K562 (cell line): Measurements from ENCODE around the gene LCLAT1. TPM values are rescaled to one million over a fixed set of nuclear protein-coding genes. Genes with fewer than 3 reads are reported as not detected.
A peak's percentile ranks its signal among the peaks of the same experiment; 100 is the strongest.

Source experiments
- CBFB ChIP-seq: sonication (generic); formaldehyde crosslinking; IDR thresholded peaks from 2 replicates; pipeline ENCODE4 v1.4.0; 2020; ENCODE audit warnings: mild to moderate bottlenecking, missing genetic modification reagents
- CBX3 ChIP-seq, 2 experiments: IDR thresholded peaks; 1 replicate in 1 of 2; 2 replicates in 1 of 2; pipeline ENCODE4 v1.6.1; 2012; ENCODE audit warnings: inconsistent platforms in 2 of 2, low read length in 2 of 2, borderline replicate concordance in 1 of 2, control low read depth in 1 of 2
- CCNT2 ChIP-seq: IDR thresholded peaks from 2 replicates; pipeline ENCODE4 v1.6.1; 2011; ENCODE audit warnings: borderline replicate concordance, low read depth, mild to moderate bottlenecking, moderate library complexity, mixed read lengths, low read length; ENCODE audit not compliant: insufficient read length; ENCODE audit errors: extremely low read depth
- CREBBP ChIP-seq: IDR thresholded peaks from one replicate; pipeline ENCODE4 v1.6.1; 2012; ENCODE audit warnings: low read depth, mild to moderate bottlenecking, control low read depth, inconsistent platforms, low read length
- HDAC8 ChIP-seq: fragments of 450-650 bp; IDR thresholded peaks from 2 replicates; pipeline ENCODE4 v1.6.1; 2016; ENCODE audit warnings: mild to moderate bottlenecking, missing genetic modification characterization, moderate library complexity, missing compliant biosample characterization
- HOXB6 ChIP-seq: fragments of 250-450 bp; sonication (Bioruptor Pico); IDR thresholded peaks from 2 replicates; pipeline ENCODE4 v1.5.1; 2022; ENCODE audit warnings: mild to moderate bottlenecking, borderline replicate concordance
- ILF3 ChIP-seq: fragments of 450-650 bp; IDR thresholded peaks from 2 replicates; pipeline ENCODE4 v1.6.1; 2018; ENCODE audit warnings: antibody characterized with exemption, mild to moderate bottlenecking, moderate library complexity, borderline replicate concordance
- NBN ChIP-seq: fragments of 450-650 bp; IDR thresholded peaks from 2 replicates; pipeline ENCODE4 v1.6.1; 2016; ENCODE audit warnings: low read depth, mild to moderate bottlenecking
- OTX1 ChIP-seq: fragments of 450-650 bp; formaldehyde crosslinking; IDR thresholded peaks from 2 replicates; pipeline ENCODE4 v1.4.0; 2022; ENCODE audit warnings: mild to moderate bottlenecking
- POLR2AphosphoS2 ChIP-seq: IDR thresholded peaks from 2 replicates; pipeline ENCODE4 v1.6.1; 2012; ENCODE audit warnings: low read length, improper control_type of control experiment
- RUNX1 ChIP-seq: sonication (generic); IDR thresholded peaks from 2 replicates; pipeline ENCODE4 v1.6.1; 2016; ENCODE audit warnings: antibody characterized with exemption, low read depth
- SPI1 ChIP-seq: IDR thresholded peaks from 2 replicates; pipeline ENCODE4 v1.6.1; 2011; ENCODE audit warnings: low read depth, low read length, control low read depth, borderline replicate concordance
- STAT5A ChIP-seq: IDR thresholded peaks from 2 replicates; pipeline ENCODE4 v1.6.1; 2012; ENCODE audit warnings: low read length, inconsistent platforms, borderline replicate concordance
- TAF9B ChIP-seq: fragments of 450-650 bp; IDR thresholded peaks from 2 replicates; pipeline ENCODE4 v1.6.1; 2018; ENCODE audit warnings: mild to moderate bottlenecking; ENCODE audit not compliant: partially characterized antibody
- TARDBP ChIP-seq: fragments of 450-650 bp; IDR thresholded peaks from 2 replicates; pipeline ENCODE4 v1.6.1; 2016
- TGIF2 ChIP-seq: sonication (generic); formaldehyde crosslinking; IDR thresholded peaks from 2 replicates; pipeline ENCODE4 v1.8.1; 2022; ENCODE audit warnings: mild to moderate bottlenecking, missing genetic modification reagents, moderate library complexity
- ZBED1 ChIP-seq: IDR thresholded peaks from 2 replicates; pipeline ENCODE4 v1.6.1; 2014
- ZC3H8 ChIP-seq: fragments of 450-650 bp; IDR thresholded peaks from 2 replicates; pipeline ENCODE4 v1.6.1; 2017
- ZNF280A ChIP-seq: fragments of 450-650 bp; IDR thresholded peaks from 2 replicates; pipeline ENCODE4 v1.6.1; 2018; ENCODE audit warnings: mild to moderate bottlenecking, low read depth; ENCODE audit not compliant: partially characterized antibody
- polyA plus RNA-seq, 8 experiments: library from polyadenylated mRNA; depleted of rRNA in 4 of 8; stranded (reverse) in 5 of 8; unstranded in 3 of 8; fragments of >200 nt; fragmentation: Nextera tagmentation in 2 of 8; fragmentation: Illumina TruSeq in 1 of 8; extraction: Ambion mirVana in 2 of 8; extraction: Trizol in 1 of 8; gene quantifications; 2 replicates each; pipeline versions ENCODE4 v1.2.1 to v1.2.3, GENCODE V29; 2011 to 2014; ENCODE audit warnings: inconsistent platforms in 1 of 8, missing spikeins in 1 of 8
- total RNA-seq, 7 experiments: library from RNA; depleted of rRNA in 6 of 7; stranded (reverse); fragments of >200 nt in 6 of 7; fragmentation: Illumina TruSeq in 2 of 7; extraction: Trizol in 2 of 7; gene quantifications; 2 replicates each; pipeline versions ENCODE4 v1.2.1 to v1.2.3, GENCODE V29; 2011 to 2021; ENCODE audit warnings: low replicate concordance in 1 of 7
- TF ChIP-seq, protein P1 (sequence below): sonication (generic); formaldehyde crosslinking; IDR thresholded peaks from 2 replicates; pipeline ENCODE4 v1.8.1; 2023; ENCODE audit warnings: mild to moderate bottlenecking, missing genetic modification reagents
- TF ChIP-seq, protein P2 (sequence below): fragments of 450-650 bp; IDR thresholded peaks from 2 replicates; pipeline ENCODE4 v1.6.1; 2016
- TF ChIP-seq, protein P3 (sequence below): fragments of 250-450 bp; sonication (Bioruptor Pico); IDR thresholded peaks from 2 replicates; pipeline ENCODE4 v1.4.0; 2020; ENCODE audit warnings: mild to moderate bottlenecking, moderate library complexity, borderline replicate concordance

The LCLAT1 gene
- total and polyA plus RNA-seq, 9 of the 15 experiments (the other 6 are each of a cell fraction or from before 2014, with no cell fraction given), result 8.9 to 63.3 (median 25.4) TPM

GRCh38 chr2:30661173-30662107, 214.4 kb downstream of the LCLAT1 start (continued):
- no peak for TF ChIP-seq ZNF280A
- no peak for TF ChIP-seq CCNT2
- no peak for TF ChIP-seq SPI1
- no peak for TF ChIP-seq TARDBP
- TF ChIP-seq OTX1 (CRISPR knock-in tag), result peak; percentile 92
- TF ChIP-seq CBFB (CRISPR knock-in tag), result no peak
- no peak for TF ChIP-seq HDAC8 (tag)
- TF ChIP-seq STAT5A, result peak; percentile 60; the same call in 1 of the 2 replicates
- TF ChIP-seq ZC3H8, result peak; percentile 97
- no peak for TF ChIP-seq RUNX1
- TF ChIP-seq CBX3 (IDR thresholded peaks at IDR 0.05; ENCODE audit: borderline replicate concordance in 1 of 2, low read length in 2 of 2), result peak in 1 of 2 experiments; percentile 28; a peak in 1 of 3 replicates
- TF ChIP-seq HOXB6 (CRISPR knock-in tag), result peak; percentile 96
- no peak for TF ChIP-seq NBN
- no peak for TF ChIP-seq CREBBP
- peak; percentile 55 for TF ChIP-seq TAF9B
- TF ChIP-seq, protein P1, sequence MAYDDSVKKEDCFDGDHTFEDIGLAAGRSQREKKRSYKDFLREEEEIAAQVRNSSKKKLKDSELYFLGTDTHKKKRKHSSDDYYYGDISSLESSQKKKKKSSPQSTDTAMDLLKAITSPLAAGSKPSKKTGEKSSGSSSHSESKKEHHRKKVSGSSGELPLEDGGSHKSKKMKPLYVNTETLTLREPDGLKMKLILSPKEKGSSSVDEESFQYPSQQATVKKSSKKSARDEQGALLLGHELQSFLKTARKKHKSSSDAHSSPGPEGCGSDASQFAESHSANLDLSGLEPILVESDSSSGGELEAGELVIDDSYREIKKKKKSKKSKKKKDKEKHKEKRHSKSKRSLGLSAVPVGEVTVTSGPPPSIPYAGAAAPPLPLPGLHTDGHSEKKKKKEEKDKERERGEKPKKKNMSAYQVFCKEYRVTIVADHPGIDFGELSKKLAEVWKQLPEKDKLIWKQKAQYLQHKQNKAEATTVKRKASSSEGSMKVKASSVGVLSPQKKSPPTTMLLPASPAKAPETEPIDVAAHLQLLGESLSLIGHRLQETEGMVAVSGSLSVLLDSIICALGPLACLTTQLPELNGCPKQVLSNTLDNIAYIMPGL, result peak; percentile 50; the same call in 1 of the 2 replicates
- peak; percentile 97 for TF ChIP-seq ZBED1
- TF ChIP-seq, protein P2, sequence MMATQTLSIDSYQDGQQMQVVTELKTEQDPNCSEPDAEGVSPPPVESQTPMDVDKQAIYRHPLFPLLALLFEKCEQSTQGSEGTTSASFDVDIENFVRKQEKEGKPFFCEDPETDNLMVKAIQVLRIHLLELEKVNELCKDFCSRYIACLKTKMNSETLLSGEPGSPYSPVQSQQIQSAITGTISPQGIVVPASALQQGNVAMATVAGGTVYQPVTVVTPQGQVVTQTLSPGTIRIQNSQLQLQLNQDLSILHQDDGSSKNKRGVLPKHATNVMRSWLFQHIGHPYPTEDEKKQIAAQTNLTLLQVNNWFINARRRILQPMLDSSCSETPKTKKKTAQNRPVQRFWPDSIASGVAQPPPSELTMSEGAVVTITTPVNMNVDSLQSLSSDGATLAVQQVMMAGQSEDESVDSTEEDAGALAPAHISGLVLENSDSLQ, result no peak
- TF ChIP-seq ILF3, result peak; percentile 98; the same call in 1 of the 2 replicates
- peak; percentile 59; the same call in 1 of the 2 replicates for TF ChIP-seq POLR2AphosphoS2
- TF ChIP-seq, protein P3, sequence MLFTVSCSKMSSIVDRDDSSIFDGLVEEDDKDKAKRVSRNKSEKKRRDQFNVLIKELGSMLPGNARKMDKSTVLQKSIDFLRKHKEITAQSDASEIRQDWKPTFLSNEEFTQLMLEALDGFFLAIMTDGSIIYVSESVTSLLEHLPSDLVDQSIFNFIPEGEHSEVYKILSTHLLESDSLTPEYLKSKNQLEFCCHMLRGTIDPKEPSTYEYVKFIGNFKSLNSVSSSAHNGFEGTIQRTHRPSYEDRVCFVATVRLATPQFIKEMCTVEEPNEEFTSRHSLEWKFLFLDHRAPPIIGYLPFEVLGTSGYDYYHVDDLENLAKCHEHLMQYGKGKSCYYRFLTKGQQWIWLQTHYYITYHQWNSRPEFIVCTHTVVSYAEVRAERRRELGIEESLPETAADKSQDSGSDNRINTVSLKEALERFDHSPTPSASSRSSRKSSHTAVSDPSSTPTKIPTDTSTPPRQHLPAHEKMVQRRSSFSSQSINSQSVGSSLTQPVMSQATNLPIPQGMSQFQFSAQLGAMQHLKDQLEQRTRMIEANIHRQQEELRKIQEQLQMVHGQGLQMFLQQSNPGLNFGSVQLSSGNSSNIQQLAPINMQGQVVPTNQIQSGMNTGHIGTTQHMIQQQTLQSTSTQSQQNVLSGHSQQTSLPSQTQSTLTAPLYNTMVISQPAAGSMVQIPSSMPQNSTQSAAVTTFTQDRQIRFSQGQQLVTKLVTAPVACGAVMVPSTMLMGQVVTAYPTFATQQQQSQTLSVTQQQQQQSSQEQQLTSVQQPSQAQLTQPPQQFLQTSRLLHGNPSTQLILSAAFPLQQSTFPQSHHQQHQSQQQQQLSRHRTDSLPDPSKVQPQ (CRISPR knock-in tag), result no peak
- peak; percentile 0; the same call in 1 of the 2 replicates for TF ChIP-seq TGIF2
